ENCODE data around the gene AFMID. TPM values are rescaled to one million over a fixed set of nuclear protein-coding genes. Genes with fewer than 3 reads are reported as not detected.

AFMID gene
- total and polyA plus RNA-seq, 2 of the 13 experiments (the other 11 are each of a cell fraction or from before 2014, with no cell fraction given): 249 to 270 TPM

DNA sequence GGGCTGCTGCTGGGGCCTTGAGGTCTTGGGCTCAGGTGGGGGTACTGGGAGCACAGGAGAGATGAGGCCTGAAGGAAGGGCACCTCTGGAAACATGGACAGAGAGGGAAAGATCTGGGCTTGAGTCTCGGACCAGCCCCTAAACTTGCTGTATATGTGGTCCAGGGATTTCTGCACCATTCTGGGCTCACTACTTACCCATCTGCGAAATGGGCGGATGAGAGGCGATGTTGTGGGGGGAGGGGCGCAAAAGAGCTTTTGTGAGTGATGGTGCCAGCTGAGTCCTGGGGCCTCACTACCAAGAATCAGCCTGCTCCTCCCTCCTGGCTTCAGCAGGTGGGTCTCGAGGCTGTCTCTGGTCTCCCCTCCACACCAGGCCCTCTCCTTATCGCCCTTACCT is 40.7 kb upstream of the AFMID start (continued):
- TF ChIP-seq ZMYM3 (CRISPR knock-in tag; IDR thresholded peaks at IDR 0.05) (peak; percentile 96), THRA (CRISPR knock-in tag; IDR thresholded peaks at IDR 0.05; ENCODE audit: borderline replicate concordance) (no peak), ZMYM2 (CRISPR knock-in tag; IDR thresholded peaks at IDR 0.05) (peak; percentile 73), SATB2 (CRISPR knock-in tag; IDR thresholded peaks at IDR 0.05) (no peak), SAFB2 (CRISPR knock-in tag; IDR thresholded peaks at IDR 0.05; ENCODE audit: borderline replicate concordance, low read depth) (no peak), ZNF629 (CRISPR knock-in tag; conservative IDR thresholded peaks at IDR 0.05) (peak; percentile 98), ZNF281 (CRISPR knock-in tag; IDR thresholded peaks at IDR 0.05; ENCODE audit: borderline replicate concordance) (0 out of 2 replicates have a peak, but pooled peaks have one; percentile 40), ZNF605 (CRISPR knock-in tag; IDR thresholded peaks at IDR 0.05) (peak; percentile 37; the same call in 1 of the 2 replicates), NFIB (CRISPR knock-in tag; IDR thresholded peaks at IDR 0.05; ENCODE audit: borderline replicate concordance) (0 out of 2 replicates have a peak, but pooled peaks have one; percentile 50), ZEB1 (IDR thresholded peaks at IDR 0.05; ENCODE audit: insufficient replicate concordance, low read depth) (no peak), EZH2 (conservative IDR thresholded peaks at IDR 0.05; ENCODE audit: low read depth, low read length) (no peak), ZNF883 (CRISPR knock-in tag; IDR thresholded peaks at IDR 0.05; ENCODE audit: not compliant biosample characterization) (peak; percentile 50), CHD4 (IDR thresholded peaks at IDR 0.05; ENCODE audit: borderline replicate concordance, low read length) (peak; percentile 93), KDM1A (CRISPR knock-in tag; IDR thresholded peaks at IDR 0.05) (peak; percentile 58; the same call in 1 of the 2 replicates)
- TF ChIP-seq, protein P1, sequence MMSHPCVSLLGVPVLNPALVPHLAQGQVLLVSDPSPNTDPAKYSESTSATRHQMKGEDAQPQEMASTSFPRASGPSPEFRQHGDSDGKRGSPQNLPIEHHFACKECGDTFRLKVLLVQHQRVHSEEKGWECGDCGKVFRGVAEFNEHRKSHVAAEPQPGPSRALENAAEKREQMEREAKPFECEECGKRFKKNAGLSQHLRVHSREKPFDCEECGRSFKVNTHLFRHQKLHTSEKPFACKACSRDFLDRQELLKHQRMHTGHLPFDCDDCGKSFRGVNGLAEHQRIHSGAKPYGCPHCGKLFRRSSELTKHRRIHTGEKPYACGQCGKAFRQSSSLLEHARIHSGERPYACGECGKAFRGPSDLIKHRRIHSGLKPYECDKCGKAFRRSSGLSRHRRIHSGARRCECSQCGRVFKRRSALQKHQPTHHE (CRISPR knock-in tag; IDR thresholded peaks at IDR 0.05; ENCODE audit: borderline replicate concordance): no peak
- TF ChIP-seq, protein P2, sequence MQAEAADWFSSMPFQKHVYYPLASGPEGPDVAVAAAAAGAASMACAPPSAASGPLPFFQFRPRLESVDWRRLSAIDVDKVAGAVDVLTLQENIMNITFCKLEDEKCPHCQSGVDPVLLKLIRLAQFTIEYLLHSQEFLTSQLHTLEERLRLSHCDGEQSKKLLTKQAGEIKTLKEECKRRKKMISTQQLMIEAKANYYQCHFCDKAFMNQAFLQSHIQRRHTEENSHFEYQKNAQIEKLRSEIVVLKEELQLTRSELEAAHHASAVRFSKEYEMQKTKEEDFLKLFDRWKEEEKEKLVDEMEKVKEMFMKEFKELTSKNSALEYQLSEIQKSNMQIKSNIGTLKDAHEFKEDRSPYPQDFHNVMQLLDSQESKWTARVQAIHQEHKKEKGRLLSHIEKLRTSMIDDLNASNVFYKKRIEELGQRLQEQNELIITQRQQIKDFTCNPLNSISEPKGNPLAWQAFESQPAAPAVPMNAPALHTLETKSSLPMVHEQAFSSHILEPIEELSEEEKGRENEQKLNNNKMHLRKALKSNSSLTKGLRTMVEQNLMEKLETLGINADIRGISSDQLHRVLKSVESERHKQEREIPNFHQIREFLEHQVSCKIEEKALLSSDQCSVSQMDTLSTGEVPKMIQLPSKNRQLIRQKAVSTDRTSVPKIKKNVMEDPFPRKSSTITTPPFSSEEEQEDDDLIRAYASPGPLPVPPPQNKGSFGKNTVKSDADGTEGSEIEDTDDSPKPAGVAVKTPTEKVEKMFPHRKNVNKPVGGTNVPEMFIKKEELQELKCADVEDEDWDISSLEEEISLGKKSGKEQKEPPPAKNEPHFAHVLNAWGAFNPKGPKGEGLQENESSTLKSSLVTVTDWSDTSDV (CRISPR knock-in tag; IDR thresholded peaks at IDR 0.05): no peak

Data from HepG2 (cell line).